GM23338 (cell line): ENCODE measurements around the gene CBX5.
"Not testable (repeated sequence)": the region's sequence is repeated elsewhere in the genome, so short reads cannot be mapped to it uniquely, and the experiment has no call there.

ENCODE experiments used
- CREB1 ChIP-seq: fragments of 250-450 bp; sonication (Bioruptor Pico); IDR thresholded peaks from 2 replicates; pipeline ENCODE4 v1.5.0; 2020; ENCODE audit warnings: low read depth, mild to moderate bottlenecking, moderate library complexity
- ETS1 ChIP-seq: IDR thresholded peaks from 2 replicates; pipeline ENCODE4 v1.6.1; 2016; ENCODE audit warnings: antibody characterized with exemption
- EZH2 ChIP-seq: fragments of 200-600 bp; sonication (generic); IDR thresholded peaks from one replicate; pipeline ENCODE4 v1.8.0; 2017; ENCODE audit warnings: antibody characterized with exemption, mild to moderate bottlenecking, low read depth; ENCODE audit not compliant: unreplicated experiment
- EZH2phosphoT487 ChIP-seq: fragments of 200-600 bp; sonication (generic); IDR thresholded peaks from one replicate; pipeline ENCODE4 v1.8.1; 2018; ENCODE audit warnings: antibody characterized with exemption; ENCODE audit not compliant: unreplicated experiment
- JUNB ChIP-seq: IDR thresholded peaks from one replicate; pipeline ENCODE4 v1.6.1; 2016; ENCODE audit warnings: antibody characterized with exemption; ENCODE audit not compliant: unreplicated experiment
- NANOG ChIP-seq: IDR thresholded peaks from 2 replicates; pipeline ENCODE4 v1.6.1; 2016; ENCODE audit warnings: antibody characterized with exemption, borderline replicate concordance
- POLR2AphosphoS5 ChIP-seq: IDR thresholded peaks from 2 replicates; pipeline ENCODE4 v1.6.1; 2016; ENCODE audit warnings: antibody characterized with exemption, low read depth
- REST ChIP-seq: IDR thresholded peaks from one replicate; pipeline ENCODE4 v1.6.1; 2018; ENCODE audit warnings: antibody characterized with exemption; ENCODE audit not compliant: unreplicated experiment
- ZNF331 ChIP-seq: fragments of 250-450 bp; sonication (Bioruptor Pico); IDR thresholded peaks from 2 replicates; pipeline ENCODE4 v1.5.0; 2020; ENCODE audit warnings: low read depth, mild to moderate bottlenecking, moderate library complexity
- TF ChIP-seq, protein P1 (sequence below), 2 experiments: fragments of 200-600 bp in 1 of 2; sonication (generic) in 1 of 2; conservative IDR thresholded peaks; 2 replicates each; pipeline versions ENCODE4 v1.5.1 to v1.6.1; 2016 to 2017; ENCODE audit warnings: antibody characterized with exemption in 2 of 2, low read depth in 2 of 2, mild to moderate bottlenecking in 2 of 2, moderate library complexity in 1 of 2
- TF ChIP-seq, protein P2 (sequence below): fragments of 250-450 bp; sonication (Bioruptor Pico); IDR thresholded peaks from 2 replicates; pipeline ENCODE4 v1.5.0; 2020; ENCODE audit warnings: mild to moderate bottlenecking, moderate library complexity

GRCh38 chr12:54185297-54185696 lies 94.6 kb downstream of the CBX5 start:
- TF ChIP-seq, protein P1, sequence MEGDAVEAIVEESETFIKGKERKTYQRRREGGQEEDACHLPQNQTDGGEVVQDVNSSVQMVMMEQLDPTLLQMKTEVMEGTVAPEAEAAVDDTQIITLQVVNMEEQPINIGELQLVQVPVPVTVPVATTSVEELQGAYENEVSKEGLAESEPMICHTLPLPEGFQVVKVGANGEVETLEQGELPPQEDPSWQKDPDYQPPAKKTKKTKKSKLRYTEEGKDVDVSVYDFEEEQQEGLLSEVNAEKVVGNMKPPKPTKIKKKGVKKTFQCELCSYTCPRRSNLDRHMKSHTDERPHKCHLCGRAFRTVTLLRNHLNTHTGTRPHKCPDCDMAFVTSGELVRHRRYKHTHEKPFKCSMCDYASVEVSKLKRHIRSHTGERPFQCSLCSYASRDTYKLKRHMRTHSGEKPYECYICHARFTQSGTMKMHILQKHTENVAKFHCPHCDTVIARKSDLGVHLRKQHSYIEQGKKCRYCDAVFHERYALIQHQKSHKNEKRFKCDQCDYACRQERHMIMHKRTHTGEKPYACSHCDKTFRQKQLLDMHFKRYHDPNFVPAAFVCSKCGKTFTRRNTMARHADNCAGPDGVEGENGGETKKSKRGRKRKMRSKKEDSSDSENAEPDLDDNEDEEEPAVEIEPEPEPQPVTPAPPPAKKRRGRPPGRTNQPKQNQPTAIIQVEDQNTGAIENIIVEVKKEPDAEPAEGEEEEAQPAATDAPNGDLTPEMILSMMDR (conservative IDR thresholded peaks at IDR 0.05; ENCODE audit: low read depth in 2 of 2), result not testable (repeated sequence)
- not testable (repeated sequence) for TF ChIP-seq EZH2; POLR2AphosphoS5; REST; EZH2phosphoT487; NANOG; ETS1; JUNB; CREB1 (CRISPR knock-in tag); ZNF331 (CRISPR knock-in tag)
- TF ChIP-seq, protein P2, sequence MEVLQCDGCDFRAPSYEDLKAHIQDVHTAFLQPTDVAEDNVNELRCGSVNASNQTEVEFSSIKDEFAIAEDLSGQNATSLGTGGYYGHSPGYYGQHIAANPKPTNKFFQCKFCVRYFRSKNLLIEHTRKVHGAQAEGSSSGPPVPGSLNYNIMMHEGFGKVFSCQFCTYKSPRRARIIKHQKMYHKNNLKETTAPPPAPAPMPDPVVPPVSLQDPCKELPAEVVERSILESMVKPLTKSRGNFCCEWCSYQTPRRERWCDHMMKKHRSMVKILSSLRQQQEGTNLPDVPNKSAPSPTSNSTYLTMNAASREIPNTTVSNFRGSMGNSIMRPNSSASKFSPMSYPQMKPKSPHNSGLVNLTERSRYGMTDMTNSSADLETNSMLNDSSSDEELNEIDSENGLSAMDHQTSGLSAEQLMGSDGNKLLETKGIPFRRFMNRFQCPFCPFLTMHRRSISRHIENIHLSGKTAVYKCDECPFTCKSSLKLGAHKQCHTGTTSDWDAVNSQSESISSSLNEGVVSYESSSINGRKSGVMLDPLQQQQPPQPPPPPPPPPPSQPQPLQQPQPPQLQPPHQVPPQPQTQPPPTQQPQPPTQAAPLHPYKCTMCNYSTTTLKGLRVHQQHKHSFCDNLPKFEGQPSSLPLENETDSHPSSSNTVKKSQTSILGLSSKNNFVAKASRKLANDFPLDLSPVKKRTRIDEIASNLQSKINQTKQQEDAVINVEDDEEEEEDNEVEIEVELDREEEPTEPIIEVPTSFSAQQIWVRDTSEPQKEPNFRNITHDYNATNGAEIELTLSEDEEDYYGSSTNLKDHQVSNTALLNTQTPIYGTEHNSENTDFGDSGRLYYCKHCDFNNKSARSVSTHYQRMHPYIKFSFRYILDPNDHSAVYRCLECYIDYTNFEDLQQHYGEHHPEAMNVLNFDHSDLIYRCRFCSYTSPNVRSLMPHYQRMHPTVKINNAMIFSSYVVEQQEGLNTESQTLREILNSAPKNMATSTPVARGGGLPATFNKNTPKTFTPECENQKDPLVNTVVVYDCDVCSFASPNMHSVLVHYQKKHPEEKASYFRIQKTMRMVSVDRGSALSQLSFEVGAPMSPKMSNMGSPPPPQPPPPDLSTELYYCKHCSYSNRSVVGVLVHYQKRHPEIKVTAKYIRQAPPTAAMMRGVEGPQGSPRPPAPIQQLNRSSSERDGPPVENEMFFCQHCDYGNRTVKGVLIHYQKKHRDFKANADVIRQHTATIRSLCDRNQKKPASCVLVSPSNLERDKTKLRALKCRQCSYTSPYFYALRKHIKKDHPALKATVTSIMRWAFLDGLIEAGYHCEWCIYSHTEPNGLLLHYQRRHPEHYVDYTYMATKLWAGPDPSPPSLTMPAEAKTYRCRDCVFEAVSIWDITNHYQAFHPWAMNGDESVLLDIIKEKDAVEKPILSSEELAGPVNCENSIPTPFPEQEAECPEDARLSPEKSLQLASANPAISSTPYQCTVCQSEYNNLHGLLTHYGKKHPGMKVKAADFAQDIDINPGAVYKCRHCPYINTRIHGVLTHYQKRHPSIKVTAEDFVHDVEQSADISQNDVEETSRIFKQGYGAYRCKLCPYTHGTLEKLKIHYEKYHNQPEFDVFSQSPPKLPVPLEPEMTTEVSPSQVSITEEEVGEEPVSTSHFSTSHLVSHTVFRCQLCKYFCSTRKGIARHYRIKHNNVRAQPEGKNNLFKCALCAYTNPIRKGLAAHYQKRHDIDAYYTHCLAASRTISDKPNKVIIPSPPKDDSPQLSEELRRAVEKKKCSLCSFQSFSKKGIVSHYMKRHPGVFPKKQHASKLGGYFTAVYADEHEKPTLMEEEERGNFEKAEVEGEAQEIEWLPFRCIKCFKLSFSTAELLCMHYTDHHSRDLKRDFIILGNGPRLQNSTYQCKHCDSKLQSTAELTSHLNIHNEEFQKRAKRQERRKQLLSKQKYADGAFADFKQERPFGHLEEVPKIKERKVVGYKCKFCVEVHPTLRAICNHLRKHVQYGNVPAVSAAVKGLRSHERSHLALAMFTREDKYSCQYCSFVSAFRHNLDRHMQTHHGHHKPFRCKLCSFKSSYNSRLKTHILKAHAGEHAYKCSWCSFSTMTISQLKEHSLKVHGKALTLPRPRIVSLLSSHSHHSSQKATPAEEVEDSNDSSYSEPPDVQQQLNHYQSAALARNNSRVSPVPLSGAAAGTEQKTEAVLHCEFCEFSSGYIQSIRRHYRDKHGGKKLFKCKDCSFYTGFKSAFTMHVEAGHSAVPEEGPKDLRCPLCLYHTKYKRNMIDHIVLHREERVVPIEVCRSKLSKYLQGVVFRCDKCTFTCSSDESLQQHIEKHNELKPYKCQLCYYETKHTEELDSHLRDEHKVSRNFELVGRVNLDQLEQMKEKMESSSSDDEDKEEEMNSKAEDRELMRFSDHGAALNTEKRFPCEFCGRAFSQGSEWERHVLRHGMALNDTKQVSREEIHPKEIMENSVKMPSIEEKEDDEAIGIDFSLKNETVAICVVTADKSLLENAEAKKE, result not testable (repeated sequence)
